Endothelial cell of umbilical vein (primary cell): ENCODE measurements around the gene PRKCZ. TPM values are rescaled to one million over a fixed set of nuclear protein-coding genes. Genes with fewer than 3 reads are reported as not detected.

Source experiments
- BruUV-seq: library from RNA; stranded (reverse); fragments of 400-500 nt; replicated peaks from 2 replicates; lab custom pipeline; 2021; lab: Mats Ljungman, UMichigan
- CTCF ChIA-PET: fragments of 300-600, 350-600 bp; sonication (Branson Sonifier 250); formaldehyde crosslinking; loops from one replicate; lab custom pipeline; 2021; ENCODE audit warnings: antibody characterized with exemption, inconsistent platforms; lab: Charles Lee
- POLR2A ChIA-PET: fragments of 300-600, 350-600 bp; sonication (Branson Sonifier 250); formaldehyde crosslinking; loops from one replicate; lab custom pipeline; 2021; ENCODE audit warnings: antibody characterized with exemption, inconsistent platforms; lab: Charles Lee
- DNase-seq: peaks from one replicate; pipeline ENCODE4 v3.0.0-alpha.2; 2011; ENCODE audit warnings: low read depth, low spot score
- FAIRE-seq: peaks from 2 replicates; lab custom pipeline; 2011; peaks lifted over from hg19 to GRCh38; lab: Jason Lieb, UNC
- H2AFZ ChIP-seq: 2 replicates; pipeline ENCODE4 v1.6.0; 2012; ENCODE audit warnings: low read depth, low read length, control low read depth, inconsistent platforms
- H3K27ac ChIP-seq: 2 replicates; pipeline ENCODE4 v1.5.1; 2011; ENCODE audit warnings: low read depth, mild to moderate bottlenecking, control low read depth, low read length, moderate library complexity; ENCODE audit not compliant: insufficient read depth
- H3K27me3 ChIP-seq, 2 experiments: 2 replicates each; pipeline versions ENCODE4 v1.6.0 to v1.6.1; 2011; ENCODE audit warnings: low read length in 2 of 2, mixed read lengths in 1 of 2; ENCODE audit not compliant: control insufficient read depth in 2 of 2, insufficient read depth in 2 of 2
- H3K36me3 ChIP-seq, 2 experiments: 2 replicates in 1 of 2; 3 replicates in 1 of 2; pipeline ENCODE4 v1.5.1; 2011; ENCODE audit warnings: low read length in 2 of 2, mild to moderate bottlenecking in 1 of 2, moderate library complexity in 1 of 2; ENCODE audit not compliant: control insufficient read depth in 2 of 2, insufficient read depth in 2 of 2; ENCODE audit errors: extremely low read depth in 1 of 2
- H3K4me1 ChIP-seq: 3 replicates; pipeline ENCODE4 v1.5.1; 2011; ENCODE audit warnings: mild to moderate bottlenecking, low read length; ENCODE audit not compliant: control insufficient read depth, insufficient read depth; ENCODE audit errors: extremely low read depth
- H3K4me2 ChIP-seq: 2 replicates; pipeline ENCODE4 v1.6.1; 2011; ENCODE audit warnings: low read length, control low read depth, mixed read lengths; ENCODE audit not compliant: insufficient read depth
- H3K4me3 ChIP-seq, 3 experiments: fragments of 200-600 bp in 1 of 3; sonication (generic), shearing (Covaris generic) in 1 of 3; replicated peaks in 1 of 3; 2 replicates each; pipeline ENCODE4 v1.5.1; 2011 to 2016; ENCODE audit warnings: control low read depth in 3 of 3, low read length in 3 of 3, mild to moderate bottlenecking in 2 of 3, inconsistent platforms in 1 of 3, low read depth in 1 of 3, moderate library complexity in 1 of 3; ENCODE audit not compliant: insufficient read depth in 1 of 3
- H3K79me2 ChIP-seq: 2 replicates; pipeline ENCODE4 v1.6.0; 2012; ENCODE audit warnings: low read length, inconsistent platforms; ENCODE audit not compliant: control insufficient read depth, insufficient read depth
- H3K9ac ChIP-seq: replicated peaks from 2 replicates; pipeline ENCODE3; 2011; ENCODE audit warnings: low read length, control low read depth; ENCODE audit not compliant: insufficient read depth; ENCODE audit errors: extremely low read depth
- H3K9me1 ChIP-seq: replicated peaks from 3 replicates; pipeline ENCODE4 v1.6.0; 2011; ENCODE audit warnings: mild to moderate bottlenecking, low read length; ENCODE audit not compliant: control insufficient read depth, insufficient read depth; ENCODE audit errors: extremely low read depth
- H3K9me3 ChIP-seq: replicated peaks from 2 replicates; pipeline ENCODE4 v1.5.1; 2012; ENCODE audit warnings: low read length, inconsistent platforms; ENCODE audit not compliant: control insufficient read depth, insufficient read depth
- H4K20me1 ChIP-seq: replicated peaks from 2 replicates; pipeline ENCODE3; 2011; ENCODE audit warnings: mild to moderate bottlenecking, low read length; ENCODE audit not compliant: control insufficient read depth, insufficient read depth; ENCODE audit errors: extremely low read depth
- EZH2 ChIP-seq: IDR thresholded peaks from 2 replicates; pipeline ENCODE4 v1.6.1; 2012; ENCODE audit warnings: borderline replicate concordance, low read depth, mild to moderate bottlenecking, moderate library complexity, low read length, inconsistent platforms; ENCODE audit not compliant: severe bottlenecking
- POLR2AphosphoS5 ChIP-seq: IDR thresholded peaks from 2 replicates; pipeline ENCODE4 v1.6.1; 2012; ENCODE audit warnings: low read depth, mild to moderate bottlenecking, control low read depth, low read length, moderate library complexity; ENCODE audit not compliant: insufficient read depth
- dilution Hi-C: fragments of 300-500 bp; cut with MboI; formaldehyde crosslinking; loops from one replicate; pipeline ENCODE4 v1.15.0; 2019; ENCODE audit warnings: low sequenced_read_pairs; ENCODE audit not compliant: extremely low pct_ligation_motif_present
- intact Hi-C: fragments of 100-400 bp; cut with micrococcal nuclease; formaldehyde crosslinking; loops from one replicate; pipeline ENCODE4 v1.10.0; 2022
- polyA plus RNA-seq, 4 experiments: library from polyadenylated mRNA; depleted of rRNA in 3 of 4; stranded (reverse) in 3 of 4; unstranded in 1 of 4; fragments of >200 nt; gene quantifications; 2 replicates each; pipeline versions ENCODE4 v1.2.1 to v1.2.3, GENCODE V29; 2011 to 2012; ENCODE audit warnings: missing spikeins in 1 of 4
- total RNA-seq: library from RNA; stranded (reverse); gene quantifications from 2 replicates; pipeline ENCODE4 v1.2.3, GENCODE V29; 2021
- TF ChIP-seq, protein P1 (sequence below), 2 donors: IDR thresholded peaks; 1 replicate in 1 of 2; 2 replicates in 1 of 2; pipeline ENCODE4 v1.5.1; 2011; ENCODE audit warnings: low read length in 2 of 2, mild to moderate bottlenecking in 2 of 2, moderate library complexity in 2 of 2, control low read depth in 1 of 2, inconsistent platforms in 1 of 2, low read depth in 1 of 2; ENCODE audit not compliant: insufficient read depth in 1 of 2; ENCODE audit errors: extremely low read depth in 1 of 2

The PRKCZ gene
- total and polyA plus RNA-seq, 2 donors (not counting 3 experiments of a cell fraction or from before 2014, with no cell fraction given) = 0.22 to 1.7 TPM

DNA sequence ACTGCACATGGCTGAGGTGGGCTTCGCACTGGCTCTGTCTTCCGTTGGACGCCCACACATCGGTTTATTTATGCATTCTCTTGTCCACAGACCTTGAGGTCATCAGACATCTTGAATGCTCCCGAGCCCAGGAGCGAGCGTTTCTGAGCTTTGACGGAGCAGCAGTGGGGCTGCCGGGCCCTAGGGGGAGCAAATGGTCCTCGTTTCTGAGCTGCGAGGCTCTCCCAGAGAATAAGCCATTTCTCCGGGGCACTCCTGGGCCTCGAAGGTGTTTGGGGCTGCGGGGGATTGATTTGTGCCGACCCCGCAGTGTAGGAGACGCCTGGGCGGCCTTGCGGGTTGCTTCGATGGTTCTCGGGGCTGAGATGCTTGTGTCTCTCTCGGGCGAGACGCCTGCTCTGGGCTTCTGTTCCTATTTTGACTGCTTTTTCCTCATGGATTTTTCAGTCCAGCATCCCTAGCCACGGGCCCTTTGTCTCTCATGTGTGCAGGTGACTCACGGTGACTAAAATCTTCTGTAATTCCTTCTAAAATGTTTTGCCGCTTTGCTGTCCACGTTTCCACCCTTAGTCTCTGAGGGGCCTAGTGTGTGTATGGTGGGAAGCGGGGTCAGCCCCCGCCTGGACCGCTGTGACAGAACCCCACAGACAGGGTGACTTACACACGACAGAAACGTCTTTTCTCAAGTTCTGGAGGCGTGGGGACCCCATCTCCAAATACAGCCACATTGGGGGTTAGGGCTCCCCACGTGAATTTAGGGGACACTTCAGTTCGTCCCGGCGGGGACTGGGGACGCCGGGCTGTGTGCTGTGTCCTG lies 82.2 kb downstream of the PRKCZ start:
- Histone ChIP-seq H3K9me3 (no peaks in the 10 kb centered on the region), H3K4me2 (peak overlapping the region; percentile 63), H3K9me1 (no peaks in the 10 kb centered on the region), H3K4me3 (peak overlapping the region in 2 of 3 experiments; percentile 30 to 39), H3K79me2 (no peaks in the 10 kb centered on the region), H3K4me1 (peaks cover 4% of the 10 kb centered on the region), H3K27ac (peak overlapping the region; percentile 31), H3K27me3 (no peaks in the 10 kb centered on the region), H3K9ac (peak overlapping the region; percentile 52), H3K36me3 (no peaks in the 10 kb centered on the region), H4K20me1 (no peaks in the 10 kb centered on the region), H2AFZ (peak overlapping the region; percentile 83)
- BruUV-seq = no TSS peak
- intact Hi-C loops (loop anchor here (1.0 to 10.0 kb wide), 5 partner anchors 16 to 259 kb away; partner anchors contain the start of genes CALML6, MORN1, RER1 and TMEM52), dilution Hi-C loops (no loop called here)
- TF ChIP-seq POLR2AphosphoS5 = no peak
- no peak for TF ChIP-seq EZH2
- TF ChIP-seq, protein P1, sequence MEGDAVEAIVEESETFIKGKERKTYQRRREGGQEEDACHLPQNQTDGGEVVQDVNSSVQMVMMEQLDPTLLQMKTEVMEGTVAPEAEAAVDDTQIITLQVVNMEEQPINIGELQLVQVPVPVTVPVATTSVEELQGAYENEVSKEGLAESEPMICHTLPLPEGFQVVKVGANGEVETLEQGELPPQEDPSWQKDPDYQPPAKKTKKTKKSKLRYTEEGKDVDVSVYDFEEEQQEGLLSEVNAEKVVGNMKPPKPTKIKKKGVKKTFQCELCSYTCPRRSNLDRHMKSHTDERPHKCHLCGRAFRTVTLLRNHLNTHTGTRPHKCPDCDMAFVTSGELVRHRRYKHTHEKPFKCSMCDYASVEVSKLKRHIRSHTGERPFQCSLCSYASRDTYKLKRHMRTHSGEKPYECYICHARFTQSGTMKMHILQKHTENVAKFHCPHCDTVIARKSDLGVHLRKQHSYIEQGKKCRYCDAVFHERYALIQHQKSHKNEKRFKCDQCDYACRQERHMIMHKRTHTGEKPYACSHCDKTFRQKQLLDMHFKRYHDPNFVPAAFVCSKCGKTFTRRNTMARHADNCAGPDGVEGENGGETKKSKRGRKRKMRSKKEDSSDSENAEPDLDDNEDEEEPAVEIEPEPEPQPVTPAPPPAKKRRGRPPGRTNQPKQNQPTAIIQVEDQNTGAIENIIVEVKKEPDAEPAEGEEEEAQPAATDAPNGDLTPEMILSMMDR (IDR thresholded peaks at IDR 0.05; ENCODE audit: extremely low read depth in 1 of 2, insufficient read depth in 1 of 2, low read depth in 1 of 2, low read length in 2 of 2) = peak; percentile 7 to 39
- DNase-seq (peak; percentile 8), FAIRE-seq (no peak)
- ChIA-PET CTCF (interaction anchor here (1.1 to 2.3 kb wide), 6 partner anchors 31 to 249 kb away, joined by 4 to 73 read pairs (median 9); partner anchors contain the start of gene FAAP20), POLR2A (no interaction called here)
